Lower leg skin (tissue), 4 donors: ENCODE results near the gene FAM167B. TPM values are rescaled to one million over a fixed set of nuclear protein-coding genes. Genes with fewer than 3 reads are reported as not detected.

ENCODE experiments used
- DNase-seq, 2 donors: peaks; one replicate each; pipeline ENCODE4 v3.0.0-alpha.2; 2019; ENCODE audit warnings: low spot score in 2 of 2
- H3K4me3 ChIP-seq: fragments of 200-600 bp; sonication (generic); 2 replicates; pipeline ENCODE4 v1.5.1; 2017; ENCODE audit warnings: mild to moderate bottlenecking, low read depth; ENCODE audit not compliant: poor library complexity, severe bottlenecking
- POLR2A ChIP-seq, 2 donors: fragments of 450-650 bp; IDR thresholded peaks; one replicate each; pipeline ENCODE4 v1.6.1; 2016 to 2017; ENCODE audit warnings: antibody characterized with exemption in 2 of 2, mild to moderate bottlenecking in 1 of 2, moderate library complexity in 1 of 2
- WGBS, 2 donors: methylation state at CpG; one replicate each; pipeline ENCODE4 v1.1.5; 2018; 5-methylcytosine and 5-hydroxymethylcytosine counted together
- intact Hi-C: fragments of 100-400 bp; cut with DNase I; formaldehyde crosslinking; loops from one replicate; pipeline ENCODE4 v1.15.0; 2023; ENCODE audit warnings: low total_unique reads
- total RNA-seq, 4 donors: library from RNA; depleted of rRNA; stranded (reverse); fragments of >200 nt; gene quantifications; one replicate each; pipeline ENCODE4 v1.1.0, GENCODE V29; 2016
- TF ChIP-seq, protein P1 (sequence below), 3 donors: fragments of 450-650 bp; IDR thresholded peaks; one replicate each; pipeline ENCODE4 v1.5.1; 2016; ENCODE audit warnings: antibody characterized with exemption in 3 of 3, mild to moderate bottlenecking in 3 of 3, moderate library complexity in 2 of 3

Gene FAM167B
- total RNA-seq, 4 donors from 2014 or later: 0.42 to 1.4 (median 0.51) TPM; not detected in 1

DNA sequence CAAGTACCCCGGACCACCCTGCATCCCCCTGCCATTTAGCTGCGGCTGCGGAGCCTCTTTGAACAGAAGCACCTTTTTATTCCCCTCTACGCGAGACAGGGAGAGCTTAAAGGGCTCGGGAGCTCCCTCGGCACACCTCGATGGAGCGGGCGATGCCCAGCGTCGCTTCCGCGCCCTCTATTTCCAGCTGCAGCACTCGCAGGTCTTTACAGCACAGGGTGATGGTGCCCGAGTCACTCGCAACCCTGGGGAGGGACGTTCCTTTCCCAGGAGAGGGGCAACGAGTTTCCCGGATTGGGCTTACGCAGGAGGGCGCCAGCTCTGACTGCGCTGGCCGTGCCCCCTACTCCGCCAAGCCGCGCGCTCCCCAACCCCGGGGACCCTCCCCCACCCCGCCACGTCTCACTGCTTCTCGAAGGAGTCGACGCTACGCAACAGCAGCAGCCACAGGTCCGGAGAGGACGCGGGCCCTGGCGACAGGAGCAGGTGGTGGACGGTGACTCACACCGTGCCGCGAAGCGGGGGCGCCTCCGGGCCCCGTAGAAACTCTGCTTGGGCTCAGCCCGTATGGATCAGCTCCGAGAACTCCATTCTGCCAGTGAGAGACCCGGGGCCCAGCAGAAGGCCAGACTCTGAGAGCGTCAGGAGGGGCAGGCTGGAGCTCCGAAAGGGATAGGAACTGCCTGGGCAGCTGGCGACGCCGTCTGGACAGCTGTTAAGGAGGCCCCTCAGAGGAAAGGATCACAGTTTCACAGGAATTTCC, 5.8 kb upstream of the FAM167B start:
- H3K4me3 ChIP-seq: peak overlapping the region; percentile 36
- intact Hi-C loops: no loop called here
- peak in 1 of 2 donors; percentile 91 for DNase-seq
- WGBS, 2 donors: 2% methylated on average over 20 to 33 of the region's 55 CpGs
- no peak for TF ChIP-seq POLR2A (IDR thresholded peaks at IDR 0.05)
- TF ChIP-seq, protein P1, sequence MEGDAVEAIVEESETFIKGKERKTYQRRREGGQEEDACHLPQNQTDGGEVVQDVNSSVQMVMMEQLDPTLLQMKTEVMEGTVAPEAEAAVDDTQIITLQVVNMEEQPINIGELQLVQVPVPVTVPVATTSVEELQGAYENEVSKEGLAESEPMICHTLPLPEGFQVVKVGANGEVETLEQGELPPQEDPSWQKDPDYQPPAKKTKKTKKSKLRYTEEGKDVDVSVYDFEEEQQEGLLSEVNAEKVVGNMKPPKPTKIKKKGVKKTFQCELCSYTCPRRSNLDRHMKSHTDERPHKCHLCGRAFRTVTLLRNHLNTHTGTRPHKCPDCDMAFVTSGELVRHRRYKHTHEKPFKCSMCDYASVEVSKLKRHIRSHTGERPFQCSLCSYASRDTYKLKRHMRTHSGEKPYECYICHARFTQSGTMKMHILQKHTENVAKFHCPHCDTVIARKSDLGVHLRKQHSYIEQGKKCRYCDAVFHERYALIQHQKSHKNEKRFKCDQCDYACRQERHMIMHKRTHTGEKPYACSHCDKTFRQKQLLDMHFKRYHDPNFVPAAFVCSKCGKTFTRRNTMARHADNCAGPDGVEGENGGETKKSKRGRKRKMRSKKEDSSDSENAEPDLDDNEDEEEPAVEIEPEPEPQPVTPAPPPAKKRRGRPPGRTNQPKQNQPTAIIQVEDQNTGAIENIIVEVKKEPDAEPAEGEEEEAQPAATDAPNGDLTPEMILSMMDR (IDR thresholded peaks at IDR 0.05): no peak

DNA sequence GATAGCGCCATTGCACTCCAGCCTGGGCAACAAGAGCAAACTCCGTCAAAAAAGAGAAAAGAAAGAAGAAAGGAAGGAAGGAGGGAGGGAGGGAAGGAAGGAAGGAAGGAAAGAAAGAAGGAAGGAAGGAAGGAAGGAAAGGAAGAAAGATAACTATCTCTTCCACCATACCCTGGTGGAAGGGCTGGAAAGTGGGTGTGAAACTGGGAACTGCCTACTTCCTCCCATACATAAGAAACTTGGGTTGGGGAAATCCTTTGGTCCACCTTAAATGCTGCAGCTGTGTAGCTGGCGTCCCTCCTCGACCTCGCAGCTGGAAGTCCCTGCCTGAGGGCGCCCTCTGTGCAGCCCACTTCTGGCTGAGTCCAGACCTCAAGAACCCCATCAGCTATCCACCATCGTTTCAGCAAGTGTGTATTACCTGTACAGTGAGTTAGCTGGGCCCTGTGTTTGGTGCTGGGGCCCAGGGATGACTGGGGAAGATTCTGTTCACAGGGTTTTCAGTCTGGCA, 4.6 kb upstream of the FAM167B start:
- DNase-seq: no peak
- WGBS, 2 donors: 29% methylated on average over 7 of the region's 7 CpGs
- intact Hi-C loops: no loop called here
- no peak overlapping the region for H3K4me3 ChIP-seq
- TF ChIP-seq POLR2A (IDR thresholded peaks at IDR 0.05): no peak
- TF ChIP-seq, protein P1 (IDR thresholded peaks at IDR 0.05): no peak

DNA sequence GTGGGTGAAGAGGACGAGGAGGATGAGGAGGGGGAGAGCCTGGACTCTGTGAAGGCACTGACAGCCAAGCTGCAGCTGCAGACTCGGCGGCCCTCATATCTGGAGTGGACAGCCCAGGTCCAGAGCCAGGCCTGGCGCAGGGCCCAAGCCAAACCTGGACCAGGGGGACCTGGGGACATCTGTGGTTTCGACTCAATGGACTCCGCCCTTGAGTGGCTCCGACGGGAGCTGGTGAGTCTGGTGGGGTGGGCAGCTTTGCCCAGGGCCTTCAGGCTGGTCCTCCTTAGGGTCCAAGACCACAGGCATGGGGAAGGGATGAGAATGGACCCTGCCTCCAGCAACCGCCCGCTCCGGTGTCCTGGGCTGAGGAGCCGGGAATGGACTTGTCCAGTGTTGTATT, 430 bp downstream of the FAM167B start:
- DNase-seq: no peak
- no peak for TF ChIP-seq POLR2A (IDR thresholded peaks at IDR 0.05)
- TF ChIP-seq, protein P1 (IDR thresholded peaks at IDR 0.05): no peak
- WGBS, 2 donors: 81 to 85% methylated on average over 12 of the region's 12 CpGs
- no peak overlapping the region for H3K4me3 ChIP-seq
- intact Hi-C loops: no loop called here

DNA sequence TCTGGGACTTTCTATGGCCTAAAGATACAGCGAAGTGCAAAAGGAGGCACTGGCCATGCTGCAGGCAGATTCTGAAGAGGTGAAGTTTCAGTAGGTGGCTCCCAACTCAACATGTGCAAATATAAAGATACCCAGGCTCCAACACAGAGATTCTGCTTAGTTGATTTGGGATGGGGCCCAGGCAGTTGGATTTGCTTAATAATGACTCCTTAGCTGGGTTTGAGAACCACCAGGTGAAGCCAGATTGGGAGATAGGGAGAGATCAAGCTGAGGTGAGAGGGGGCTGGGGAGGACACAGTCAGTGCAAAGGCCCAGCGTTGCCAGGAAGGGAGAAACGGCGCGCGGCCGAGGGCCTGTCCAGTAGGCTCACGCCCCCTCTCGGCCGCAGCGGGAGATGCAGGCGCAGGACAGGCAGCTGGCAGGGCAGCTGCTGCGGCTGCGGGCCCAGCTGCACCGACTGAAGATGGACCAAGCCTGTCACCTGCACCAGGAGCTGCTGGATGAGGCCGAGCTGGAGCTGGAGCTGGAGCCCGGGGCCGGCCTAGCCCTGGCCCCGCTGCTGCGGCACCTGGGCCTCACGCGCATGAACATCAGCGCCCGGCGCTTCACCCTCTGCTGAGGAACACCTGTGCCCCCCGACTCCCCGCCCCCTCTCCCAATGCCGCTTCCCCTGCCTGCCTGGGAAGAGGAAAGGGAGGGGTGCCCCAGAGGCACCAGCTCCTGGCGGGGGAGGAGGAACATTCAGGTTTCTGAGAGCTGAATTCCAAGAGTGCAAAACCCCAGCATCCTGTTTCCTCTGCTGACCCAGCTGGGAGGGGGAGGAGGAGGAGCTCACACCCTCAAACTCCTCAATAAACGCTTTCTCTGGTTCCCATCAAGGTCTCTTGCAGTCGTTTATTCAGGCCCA, 1.2 kb downstream of the FAM167B start:
- intact Hi-C loops: no loop called here
- TF ChIP-seq, protein P1 (IDR thresholded peaks at IDR 0.05): peak in 1 of 3 donors; percentile 62
- no peak for TF ChIP-seq POLR2A (IDR thresholded peaks at IDR 0.05)
- peak; percentile 69 to 95 for DNase-seq
- H3K4me3 ChIP-seq: no peak overlapping the region
- WGBS, 2 donors: 11 to 13% methylated on average over 14 to 28 of the region's 31 CpGs

DNA sequence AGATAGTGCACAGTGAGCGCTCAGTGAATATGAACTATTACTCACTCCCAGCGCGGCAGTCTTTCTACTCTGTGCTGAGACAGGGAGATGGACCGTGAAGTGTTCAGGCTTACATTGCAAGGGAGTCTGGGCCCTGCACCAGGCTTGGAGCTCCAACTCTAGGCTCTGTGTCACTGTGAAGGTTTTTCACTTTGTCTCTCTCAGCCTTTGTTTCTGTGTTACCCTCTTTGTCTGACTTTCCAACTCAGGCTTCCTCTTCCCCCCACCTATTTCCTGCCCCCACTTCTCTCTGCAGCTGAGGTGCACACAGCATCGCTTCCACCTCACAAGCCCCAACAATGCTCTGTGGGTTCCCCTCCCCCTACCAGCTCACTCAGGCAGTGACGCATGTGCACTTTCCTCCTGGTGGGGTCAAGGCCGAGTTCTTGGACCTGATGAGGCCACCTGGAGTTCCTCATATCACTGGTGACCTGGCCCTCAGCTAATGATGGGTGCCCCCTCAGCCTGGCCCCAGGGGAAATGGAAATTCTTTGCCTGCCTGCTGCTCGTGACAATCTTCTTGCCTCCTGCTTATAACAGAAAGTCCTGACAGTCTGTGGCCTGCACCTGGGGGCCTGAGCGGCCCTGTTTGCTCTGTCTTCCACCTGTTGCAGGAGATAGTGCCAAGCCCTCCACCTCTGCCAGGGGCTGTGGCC, 3.0 kb downstream of the FAM167B start:
- peak in 1 of 2 donors; percentile 40 for DNase-seq
- no peak for TF ChIP-seq POLR2A (IDR thresholded peaks at IDR 0.05)
- TF ChIP-seq, protein P1 (IDR thresholded peaks at IDR 0.05): no peak
- intact Hi-C loops: no loop called here
- H3K4me3 ChIP-seq: no peak overlapping the region
- WGBS, 2 donors: 67 to 75% methylated on average over 8 to 9 of the region's 9 CpGs
